GM12892 (cell line): ENCODE data around the gene CAV1.

Experiments
- POLR2A ChIP-seq: IDR thresholded peaks from 2 replicates; pipeline ENCODE4 v1.6.1; 2011; ENCODE audit warnings: low read depth, low read length, control low read depth
- POLR2AphosphoS5 ChIP-seq: IDR thresholded peaks from 2 replicates; pipeline ENCODE4 v1.6.1; 2011; ENCODE audit warnings: low read depth, low read length, control low read depth

- TF ChIP-seq POLR2AphosphoS5 (no peak), POLR2A (no peak)
These were observed 47.2 kb upstream of the CAV1 start for GRCh38 chr7:116477625-116478024.
